ENCODE measurements around the gene RETN.
"Not testable (repeated sequence)": the region's sequence is repeated elsewhere in the genome, so short reads cannot be mapped to it uniquely, and the experiment has no call there.

The RETN gene

GRCh38 chr19:7637374-7638256 is 31.2 kb upstream of the RETN start:
- in situ Hi-C loops (cut with HindIII; ENCODE audit: low sequenced_read_pairs): no loop called here

DNA sequence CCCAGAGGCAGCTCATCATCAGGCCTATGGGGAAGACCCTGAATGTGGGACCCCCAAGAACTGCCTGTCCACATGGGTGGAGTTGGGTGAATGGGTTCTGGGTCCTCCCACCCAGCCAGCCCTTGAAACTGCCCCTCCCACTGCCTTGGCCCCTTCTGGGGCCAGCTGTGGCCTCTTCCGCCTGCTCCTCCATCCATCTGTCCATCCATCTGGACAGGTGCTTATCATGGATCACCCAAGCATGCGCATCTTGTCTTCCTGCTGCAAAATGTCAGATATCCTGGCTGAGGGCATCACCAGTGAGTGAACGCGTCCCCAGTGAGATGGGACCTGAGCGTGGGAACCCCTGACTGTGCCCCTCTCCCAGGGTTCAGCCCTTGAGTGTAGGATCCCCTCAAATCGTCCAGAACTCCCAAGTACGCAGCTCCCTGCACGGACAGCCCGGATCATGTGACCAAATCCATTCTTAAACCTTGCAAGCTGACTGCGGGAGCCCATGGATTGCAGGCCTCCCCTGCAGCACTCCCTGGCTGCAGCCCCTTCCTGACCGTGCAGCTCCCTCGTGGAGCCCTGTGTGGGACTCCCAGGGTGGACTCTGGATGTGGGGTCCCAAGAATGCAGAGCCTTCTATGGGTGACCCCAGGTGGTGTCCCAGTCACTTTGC is 29.9 kb upstream of the RETN start:
- in situ Hi-C loops (cut with HindIII; ENCODE audit: low sequenced_read_pairs): no loop called here

DNA sequence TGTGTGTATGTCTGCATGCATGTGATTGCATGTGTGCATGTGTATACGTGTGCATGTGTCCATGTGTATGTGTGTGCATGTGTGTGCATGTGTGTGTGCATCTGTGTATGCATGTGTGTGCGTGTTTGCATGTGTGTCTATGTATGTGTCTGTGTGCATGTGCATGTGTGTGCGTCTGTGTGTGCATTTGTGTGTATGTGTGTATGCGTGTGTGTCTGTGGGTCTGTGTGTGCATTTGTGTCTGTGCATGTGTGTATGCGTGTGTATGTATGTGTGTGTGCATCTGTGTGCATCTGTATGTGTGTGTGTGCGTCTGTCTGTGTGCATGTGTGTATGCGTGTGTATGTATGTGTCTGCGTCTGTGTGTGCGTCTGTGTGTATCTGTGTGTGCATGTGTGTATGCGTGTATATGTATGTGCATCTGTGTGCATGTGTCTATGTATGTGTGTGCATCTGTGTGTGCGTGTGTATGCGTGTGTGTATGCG is 28.9 kb upstream of the RETN start:
- in situ Hi-C loops (cut with HindIII; ENCODE audit: low sequenced_read_pairs): no loop called here

DNA sequence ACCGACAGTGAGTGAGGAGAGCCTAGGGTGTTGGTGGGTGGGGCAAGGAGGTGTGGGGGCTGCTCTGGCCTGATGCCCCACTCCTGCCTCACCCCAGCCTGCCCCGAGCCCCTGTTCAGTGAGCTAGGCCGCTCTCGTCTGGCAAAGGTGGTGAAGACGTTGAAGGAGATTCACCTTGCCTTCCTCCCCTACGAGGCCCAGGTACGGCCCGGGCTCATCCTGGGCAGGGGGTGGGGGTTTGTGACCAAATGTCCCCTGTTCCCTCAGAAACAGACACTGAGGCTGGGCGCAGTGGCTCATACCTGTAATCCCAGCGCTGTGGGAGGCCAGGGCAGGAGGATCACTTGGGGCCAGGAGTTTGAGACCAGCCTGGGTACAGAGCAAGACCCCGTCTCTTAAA is 28.0 kb upstream of the RETN start:
- in situ Hi-C loops (cut with HindIII; ENCODE audit: low sequenced_read_pairs): no loop called here

GRCh38 chr19:7641290-7642276 is 27.3 kb upstream of the RETN start:
- in situ Hi-C loops (cut with HindIII; ENCODE audit: low sequenced_read_pairs): no loop called here

DNA sequence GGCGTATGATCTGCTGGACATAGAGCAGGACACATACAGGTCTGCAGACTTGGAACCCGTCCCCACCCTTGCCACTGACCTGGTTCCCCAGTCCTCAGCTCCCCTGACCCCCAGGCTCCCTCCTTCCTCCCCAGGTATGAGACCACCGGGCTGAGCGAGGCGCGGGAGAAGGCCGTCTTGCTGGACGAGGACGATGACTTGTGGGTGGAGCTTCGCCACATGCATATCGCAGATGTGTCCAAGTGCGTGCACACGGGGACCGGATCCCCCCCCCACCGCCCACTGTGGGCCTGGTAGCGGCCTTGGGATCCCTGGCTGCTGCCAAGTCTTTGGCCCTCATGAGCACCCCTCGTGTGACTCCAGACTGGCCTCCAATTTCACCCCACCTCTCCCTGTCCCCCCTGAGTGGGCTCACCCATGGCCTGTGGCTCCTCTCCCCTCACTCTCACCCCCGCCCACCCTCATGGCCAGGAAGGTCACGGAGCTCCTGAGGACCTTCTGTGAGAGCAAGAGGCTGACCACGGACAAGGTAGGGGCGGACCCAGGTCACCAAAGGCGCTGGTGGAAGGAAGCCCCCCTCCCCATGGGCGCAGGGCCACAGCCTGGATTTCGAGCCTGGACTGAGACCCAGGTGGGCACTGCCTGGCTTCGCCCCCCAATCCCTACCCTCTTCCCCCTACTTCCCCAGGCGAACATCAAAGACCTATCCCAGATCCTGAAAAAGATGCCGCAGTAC is 26.4 kb upstream of the RETN start:
- in situ Hi-C loops (cut with HindIII; ENCODE audit: low sequenced_read_pairs): no loop called here

- in situ Hi-C loops (cut with HindIII; ENCODE audit: low sequenced_read_pairs): no loop called here
These were observed 25.8 kb upstream of the RETN start for GRCh38 chr19:7643031-7643415.

DNA sequence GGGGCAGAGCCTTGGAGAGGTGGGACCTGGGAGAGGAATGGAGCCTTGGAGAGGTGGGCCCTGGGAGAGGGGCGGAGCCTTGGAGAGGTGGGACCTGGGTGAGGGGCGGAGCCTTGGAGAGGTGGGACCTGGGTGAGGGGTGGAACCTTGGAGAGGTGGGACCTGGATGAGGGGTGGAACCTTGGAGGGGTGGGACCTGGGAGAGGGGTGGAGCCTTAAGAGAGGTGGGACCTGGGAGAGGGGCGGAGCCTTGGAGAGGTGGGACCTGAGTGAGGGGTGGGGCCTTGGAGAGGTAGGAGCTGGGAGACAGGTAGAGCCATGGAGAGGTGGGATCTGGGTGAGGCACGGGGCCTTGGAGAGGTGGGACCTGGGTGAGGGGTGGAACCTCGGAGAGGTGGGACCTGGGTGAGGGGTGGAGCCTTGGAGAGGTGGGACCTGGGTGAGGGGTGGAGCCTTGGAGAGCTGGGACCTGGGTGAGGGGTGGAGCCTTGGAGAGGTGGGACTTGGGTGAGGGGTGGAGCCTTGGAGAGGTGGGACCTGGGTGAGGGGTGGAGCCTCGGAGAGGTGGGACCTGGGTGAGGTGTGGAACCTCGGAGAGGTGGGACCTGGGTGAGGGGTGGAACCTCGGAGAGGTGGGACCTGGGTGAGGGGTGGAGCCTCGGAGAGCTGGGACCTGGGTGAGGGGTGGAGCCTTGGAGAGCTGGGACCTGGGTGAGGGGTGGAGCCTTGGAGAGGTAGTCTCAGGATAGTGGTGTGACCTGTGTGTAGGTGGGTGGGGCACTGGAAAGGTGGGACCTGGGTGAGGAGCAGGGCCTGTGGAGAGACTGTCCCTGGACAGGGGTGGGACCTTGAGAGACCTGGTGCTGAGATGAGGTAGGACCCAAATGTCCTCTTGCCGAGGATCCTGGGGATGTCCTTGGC is 25.0 kb upstream of the RETN start:
- in situ Hi-C loops (cut with HindIII; ENCODE audit: low sequenced_read_pairs): not testable (repeated sequence)

DNA sequence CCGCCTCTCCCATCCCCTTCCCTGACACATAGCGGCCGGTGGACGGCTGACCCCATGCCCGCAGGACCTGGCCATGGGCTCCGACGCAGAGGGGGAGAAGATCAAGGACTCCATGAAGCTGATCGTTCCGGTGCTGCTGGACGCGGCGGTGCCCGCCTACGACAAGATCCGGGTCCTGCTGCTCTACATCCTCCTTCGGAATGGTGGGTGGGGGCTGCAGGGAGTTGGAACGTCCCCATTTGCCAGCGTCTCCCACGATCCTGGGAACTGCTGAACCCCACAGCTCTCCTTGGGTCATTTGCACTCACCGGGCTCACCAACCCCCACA is 24.3 kb upstream of the RETN start:
- in situ Hi-C loops (cut with HindIII; ENCODE audit: low sequenced_read_pairs): no loop called here

GRCh38 chr19:7645163-7645562 is 23.7 kb upstream of the RETN start:
- in situ Hi-C loops (cut with HindIII; ENCODE audit: low sequenced_read_pairs): no loop called here

DNA sequence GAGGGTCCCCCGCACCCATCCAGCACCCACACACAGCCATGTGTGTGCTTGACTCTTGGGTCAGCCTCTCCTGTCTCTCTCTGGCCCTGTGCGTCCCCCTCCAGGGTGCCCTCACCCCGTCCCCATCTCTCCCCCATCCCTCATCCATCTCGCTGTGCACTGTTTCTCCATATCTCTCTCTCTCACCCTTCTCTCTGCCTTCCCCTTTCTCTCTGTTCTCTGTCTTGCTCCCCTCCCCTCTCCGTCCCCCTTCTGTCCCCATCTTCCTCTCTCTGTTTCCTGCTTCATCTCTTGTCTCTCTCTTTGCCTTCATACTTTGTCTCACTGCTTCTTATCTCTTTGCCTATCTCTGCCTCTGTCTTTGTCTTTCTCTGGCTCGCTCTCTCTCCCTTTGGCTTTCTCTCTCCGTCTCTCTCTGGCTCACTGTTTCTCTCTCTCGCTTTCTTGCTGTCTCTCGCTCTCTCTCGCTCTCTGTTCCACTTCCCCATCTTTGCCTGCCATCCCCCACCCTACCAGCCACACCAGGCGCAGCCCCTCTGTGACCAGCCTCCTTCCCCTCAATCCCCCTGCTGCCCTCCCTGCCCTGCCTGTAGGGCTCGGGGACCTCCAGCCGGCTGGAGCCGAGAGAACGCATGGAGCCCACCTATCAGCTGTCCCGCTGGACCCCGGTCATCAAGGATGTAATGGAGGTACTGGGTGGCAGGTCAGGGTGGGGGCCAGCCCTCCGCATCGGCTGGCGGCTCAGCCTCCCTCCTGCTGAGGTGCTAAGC is 23.0 kb upstream of the RETN start:
- in situ Hi-C loops (cut with HindIII; ENCODE audit: low sequenced_read_pairs): no loop called here

- in situ Hi-C loops (cut with HindIII; ENCODE audit: low sequenced_read_pairs): no loop called here
These were observed 22.5 kb upstream of the RETN start for GRCh38 chr19:7646426-7646700.

DNA sequence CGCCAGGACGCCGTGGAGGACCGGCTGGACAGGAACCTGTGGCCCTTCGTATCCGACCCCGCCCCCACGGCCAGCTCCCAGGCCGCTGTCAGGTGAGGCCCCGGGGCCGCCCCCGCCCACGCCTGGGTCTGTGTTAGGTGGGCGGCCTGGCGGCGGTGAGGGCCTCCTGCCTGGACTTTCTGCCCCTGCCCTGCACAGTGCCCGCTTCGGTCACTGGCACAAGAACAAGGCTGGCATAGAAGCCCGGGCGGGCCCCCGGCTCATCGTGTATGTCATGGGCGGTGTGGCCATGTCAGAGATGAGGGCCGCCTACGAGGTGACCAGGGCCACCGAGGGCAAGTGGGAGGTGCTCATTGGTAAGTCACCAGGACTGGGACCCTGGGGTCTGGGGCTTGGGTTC is 21.7 kb upstream of the RETN start:
- in situ Hi-C loops (cut with HindIII; ENCODE audit: low sequenced_read_pairs): no loop called here

DNA sequence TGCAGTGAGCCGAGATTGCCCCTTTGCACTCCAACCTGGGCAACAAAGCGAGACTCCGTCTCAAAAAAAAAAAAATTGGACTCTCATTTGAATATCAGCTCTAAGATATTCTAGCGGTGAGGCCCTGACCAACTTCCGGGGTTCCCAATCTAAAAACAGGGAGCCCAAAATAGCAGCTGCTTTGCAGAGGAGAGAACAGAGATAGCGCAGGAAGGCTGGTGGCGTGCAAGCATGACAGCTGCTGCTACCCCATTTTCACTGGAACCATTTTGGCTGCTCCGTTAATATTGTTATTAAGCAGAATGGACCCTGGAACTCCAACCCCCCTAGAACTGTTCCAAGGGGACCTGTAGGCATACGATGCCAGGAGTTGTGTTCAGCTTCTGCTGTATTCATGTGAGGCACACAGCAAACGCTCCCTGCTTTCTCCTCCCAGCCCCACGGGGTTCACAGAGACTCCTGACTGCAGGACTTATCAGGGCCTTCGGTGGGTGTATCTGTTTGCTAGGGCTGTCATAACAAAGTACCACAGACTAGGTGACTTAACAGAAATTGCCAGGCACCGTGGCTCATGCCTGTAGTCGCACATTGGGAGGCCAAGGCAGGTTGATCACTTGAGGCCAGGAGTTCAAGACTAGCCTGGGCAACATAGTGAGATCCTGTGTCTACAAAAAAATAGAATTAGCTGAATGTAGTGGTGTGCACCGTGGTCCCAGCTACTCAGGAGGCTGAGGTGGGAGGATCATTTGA is 20.4 kb upstream of the RETN start:
- in situ Hi-C loops (cut with HindIII; ENCODE audit: low sequenced_read_pairs): no loop called here

- in situ Hi-C loops (cut with HindIII; ENCODE audit: low sequenced_read_pairs): no loop called here
These were observed 18.7 kb upstream of the RETN start for GRCh38 chr19:7650148-7650547.

GRCh38 chr19:7652061-7652641 is 16.7 kb upstream of the RETN start:
- in situ Hi-C loops (cut with HindIII; ENCODE audit: low sequenced_read_pairs): no loop called here

DNA sequence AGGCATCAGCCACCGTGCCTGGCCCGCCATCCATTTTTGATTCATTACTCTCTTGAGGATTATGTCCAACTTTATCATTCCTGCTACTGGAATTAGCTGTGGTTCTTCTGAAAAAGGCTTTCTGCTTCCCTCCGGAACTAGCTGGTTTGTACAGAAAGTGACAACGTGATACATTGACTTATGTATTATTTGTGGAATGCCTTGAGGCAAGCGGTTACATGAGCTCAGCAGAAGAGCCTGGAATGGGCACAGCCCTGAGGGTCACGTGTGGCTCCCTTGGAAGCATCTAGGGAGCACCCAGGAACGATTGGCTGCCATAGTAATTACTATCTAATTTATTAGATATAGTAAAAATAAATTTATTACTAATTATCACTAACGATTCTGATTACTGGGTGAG is 14.4 kb upstream of the RETN start:
- in situ Hi-C loops (cut with HindIII; ENCODE audit: low sequenced_read_pairs): no loop called here

DNA sequence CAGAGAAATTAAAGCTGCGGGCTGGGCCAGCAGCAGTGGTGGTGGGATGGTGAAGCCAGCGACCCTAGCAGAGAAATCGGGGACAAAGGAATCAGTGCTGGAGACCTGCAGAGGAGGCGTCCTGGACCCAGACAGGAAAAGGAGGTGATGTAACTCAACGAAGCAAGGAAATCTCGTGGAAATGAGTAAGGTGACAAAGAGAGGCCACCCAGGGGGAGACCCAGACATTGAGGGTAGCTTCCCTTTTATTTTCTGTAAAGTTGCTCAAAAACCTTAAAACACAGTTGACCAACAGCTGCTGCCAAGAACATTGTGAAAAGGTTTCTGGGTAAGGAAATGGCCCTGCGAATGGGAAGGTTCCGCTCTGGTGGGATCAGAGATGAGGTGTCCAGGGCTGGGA is 13.3 kb upstream of the RETN start:
- in situ Hi-C loops (cut with HindIII; ENCODE audit: low sequenced_read_pairs): no loop called here
